ENCODE data around the gene VAMP7. TPM values are rescaled to one million over a fixed set of nuclear protein-coding genes. Genes with fewer than 3 reads are reported as not detected.

The VAMP7 gene
- total and polyA plus RNA-seq, 9 of the 15 experiments (the other 6 are each of a cell fraction or from before 2014, with no cell fraction given) = 38.4 to 100 (median 67.7) TPM

- TF ChIP-seq VEZF1 (CRISPR knock-in tag; IDR thresholded peaks at IDR 0.05) = peak; percentile 82
- no peak for TF ChIP-seq NR4A1 (CRISPR knock-in tag; IDR thresholded peaks at IDR 0.05)
- TF ChIP-seq NR4A1 (tag; IDR thresholded peaks at IDR 0.05) = no peak
- no peak; the same call in 1 of the 2 replicates for TF ChIP-seq ETV5 (CRISPR knock-in tag; IDR thresholded peaks at IDR 0.05; ENCODE audit: low read depth)
- no peak for TF ChIP-seq RERE (CRISPR knock-in tag; IDR thresholded peaks at IDR 0.05; ENCODE audit: borderline replicate concordance)
- peak; percentile 6; the same call in 1 of the 2 replicates for TF ChIP-seq BCOR (IDR thresholded peaks at IDR 0.05)
- TF ChIP-seq IRF1 (CRISPR knock-in tag; IDR thresholded peaks at IDR 0.05; ENCODE audit: borderline replicate concordance) = no peak
- no peak for TF ChIP-seq ATF1 (CRISPR knock-in tag; IDR thresholded peaks at IDR 0.05)
- peak; percentile 94 for TF ChIP-seq ATF1 (tag; IDR thresholded peaks at IDR 0.05)
- TF ChIP-seq PYGO2 (tag; IDR thresholded peaks at IDR 0.05) = no peak
- TF ChIP-seq ARNT (IDR thresholded peaks at IDR 0.05) = no peak; a peak in 2 of 4 replicates
- peak; percentile 97 for TF ChIP-seq ELF1 (tag; IDR thresholded peaks at IDR 0.05)
- TF ChIP-seq ZMIZ1 (IDR thresholded peaks at IDR 0.05; ENCODE audit: low read depth in 2 of 2, low read length in 2 of 2) = no peak
- TF ChIP-seq EGR1 (conservative IDR thresholded peaks at IDR 0.05) = peak; percentile 73
- no peak for TF ChIP-seq KLF16 (IDR thresholded peaks at IDR 0.05)
These were observed at the start of gene VAMP7 (continued) for GRCh38 chrX:155881158-155881993.
